Stimulated activated CD4-positive, alpha-beta T cell treated with anti-CD3 and anti-CD28 coated beads, TNF-alpha, amount 100 ng/mL, for 48 hours (primary cell): ENCODE results near the gene AMFR.

Experiments
- DNase-seq, 3 donors: peaks; one replicate each; pipeline ENCODE4 v3.0.0-alpha.2; 2020; ENCODE audit warnings: low read depth in 3 of 3

Gene AMFR

GRCh38 chr16:56347166-56347565, 78.2 kb downstream of the AMFR start:
- no peak for DNase-seq

- no peak for DNase-seq
These were observed 79.0 kb downstream of the AMFR start for GRCh38 chr16:56346131-56346890.

- DNase-seq: no peak
These were observed 79.8 kb downstream of the AMFR start for GRCh38 chr16:56345406-56346050.

- DNase-seq: no peak
These were observed 80.6 kb downstream of the AMFR start for GRCh38 chr16:56344518-56345405.

- no peak for DNase-seq
These were observed 81.5 kb downstream of the AMFR start for GRCh38 chr16:56343661-56344517.

GRCh38 chr16:56341656-56342399, 83.5 kb downstream of the AMFR start:
- DNase-seq: no peak

GRCh38 chr16:56340864-56341365, 84.4 kb downstream of the AMFR start:
- DNase-seq: no peak

GRCh38 chr16:56340416-56340815, 84.9 kb downstream of the AMFR start:
- no peak for DNase-seq

GRCh38 chr16:56339431-56340195, 85.7 kb downstream of the AMFR start:
- no peak for DNase-seq

GRCh38 chr16:56338566-56339318, 86.6 kb downstream of the AMFR start:
- no peak for DNase-seq

GRCh38 chr16:56337858-56338325, 87.5 kb downstream of the AMFR start:
- DNase-seq: no peak

GRCh38 chr16:56337131-56337857, 88.1 kb downstream of the AMFR start:
- DNase-seq: no peak

GRCh38 chr16:56336711-56337110, 88.6 kb downstream of the AMFR start:
- DNase-seq: no peak

- DNase-seq: no peak
These were observed 89.2 kb downstream of the AMFR start for GRCh38 chr16:56336071-56336688.

- no peak for DNase-seq
These were observed 90.6 kb downstream of the AMFR start for GRCh38 chr16:56334761-56335160.

- DNase-seq: no peak
These were observed 92.8 kb downstream of the AMFR start for GRCh38 chr16:56332464-56333079.

GRCh38 chr16:56331915-56332314, 93.4 kb downstream of the AMFR start:
- DNase-seq: no peak
